Common myeloid progenitor, CD34-positive (primary cell): Measurements from ENCODE around the gene INPP5K.
"Not testable (repeated sequence)": the region's sequence is repeated elsewhere in the genome, so short reads cannot be mapped to it uniquely, and the experiment has no call there.

Experiments used
- CTCF ChIA-PET: fragments of 350-600 bp; sonication (Branson Sonifier 250); formaldehyde crosslinking; loops from one replicate; lab custom pipeline; 2021; ENCODE audit warnings: antibody characterized with exemption; lab: Charles Lee
- POLR2A ChIA-PET: fragments of 350-600 bp; sonication (Branson Sonifier 250); formaldehyde crosslinking; loops from one replicate; lab custom pipeline; 2021; ENCODE audit warnings: antibody characterized with exemption; lab: Charles Lee
- DNase-seq, 3 donors: peaks; one replicate each; pipeline versions ENCODE4 v3.0.0 to v3.0.0-alpha.2; 2013
- H3K27ac ChIP-seq, 2 experiments: 1 replicate in 1 of 2; 2 replicates in 1 of 2; pipeline ENCODE4 v1.7.0; 2013; ENCODE audit warnings: inconsistent platforms in 2 of 2, low read length in 2 of 2, mild to moderate bottlenecking in 2 of 2, low read depth in 1 of 2, moderate library complexity in 1 of 2; ENCODE audit not compliant: severe bottlenecking in 2 of 2, insufficient read depth in 1 of 2, poor library complexity in 1 of 2
- H3K27me3 ChIP-seq, 5 experiments: replicated peaks in 2 of 5; 1 replicate in 3 of 5; 2 replicates in 2 of 5; pipeline versions ENCODE4 v1.6.1 to v1.7.0; 2013; ENCODE audit warnings: low read length in 4 of 5, mild to moderate bottlenecking in 2 of 5, moderate library complexity in 2 of 5, inconsistent platforms in 1 of 5; ENCODE audit not compliant: insufficient read depth in 5 of 5, control insufficient read depth in 4 of 5
- H3K36me3 ChIP-seq, 4 experiments: 1 replicate in 2 of 4; 2 replicates in 2 of 4; pipeline versions ENCODE4 v1.6.1 to v1.7.0; 2013; ENCODE audit warnings: low read length in 3 of 4, control low read depth in 1 of 4, mild to moderate bottlenecking in 1 of 4; ENCODE audit not compliant: control insufficient read depth in 4 of 4, insufficient read depth in 4 of 4
- H3K4me1 ChIP-seq, 4 experiments: 1 replicate in 3 of 4; 2 replicates in 1 of 4; pipeline versions ENCODE4 v1.6.1 to v1.7.1; 2013; ENCODE audit warnings: low read length in 3 of 4, mild to moderate bottlenecking in 3 of 4, control low read depth in 1 of 4, inconsistent platforms in 1 of 4, moderate library complexity in 1 of 4; ENCODE audit not compliant: control insufficient read depth in 4 of 4, insufficient read depth in 4 of 4; ENCODE audit errors: control extremely low read depth in 1 of 4
- H3K4me3 ChIP-seq, 7 experiments: 1 replicate in 4 of 7; 2 replicates in 3 of 7; pipeline versions ENCODE4 v1.5.1 to v1.7.0; 2013; ENCODE audit warnings: mild to moderate bottlenecking in 7 of 7, low read length in 6 of 7, moderate library complexity in 6 of 7, inconsistent platforms in 2 of 7, low read depth in 2 of 7, control low read depth in 1 of 7; ENCODE audit not compliant: insufficient read depth in 4 of 7, control insufficient read depth in 1 of 7; ENCODE audit errors: extremely low read depth in 1 of 7
- H3K9me3 ChIP-seq, 5 experiments: 1 replicate in 4 of 5; 2 replicates in 1 of 5; pipeline versions ENCODE4 v1.6.1 to v1.7.1; 2013; ENCODE audit warnings: low read length in 4 of 5, mild to moderate bottlenecking in 2 of 5, inconsistent platforms in 1 of 5, low read depth in 1 of 5, moderate library complexity in 1 of 5; ENCODE audit not compliant: control insufficient read depth in 4 of 5, insufficient read depth in 2 of 5; ENCODE audit errors: control extremely low read depth in 1 of 5
- WGBS: methylation state at CpG from one replicate; pipeline ENCODE4 v1.1.5; 2013; ENCODE audit not compliant: insufficient coverage; 5-methylcytosine and 5-hydroxymethylcytosine counted together

The INPP5K gene

DNA sequence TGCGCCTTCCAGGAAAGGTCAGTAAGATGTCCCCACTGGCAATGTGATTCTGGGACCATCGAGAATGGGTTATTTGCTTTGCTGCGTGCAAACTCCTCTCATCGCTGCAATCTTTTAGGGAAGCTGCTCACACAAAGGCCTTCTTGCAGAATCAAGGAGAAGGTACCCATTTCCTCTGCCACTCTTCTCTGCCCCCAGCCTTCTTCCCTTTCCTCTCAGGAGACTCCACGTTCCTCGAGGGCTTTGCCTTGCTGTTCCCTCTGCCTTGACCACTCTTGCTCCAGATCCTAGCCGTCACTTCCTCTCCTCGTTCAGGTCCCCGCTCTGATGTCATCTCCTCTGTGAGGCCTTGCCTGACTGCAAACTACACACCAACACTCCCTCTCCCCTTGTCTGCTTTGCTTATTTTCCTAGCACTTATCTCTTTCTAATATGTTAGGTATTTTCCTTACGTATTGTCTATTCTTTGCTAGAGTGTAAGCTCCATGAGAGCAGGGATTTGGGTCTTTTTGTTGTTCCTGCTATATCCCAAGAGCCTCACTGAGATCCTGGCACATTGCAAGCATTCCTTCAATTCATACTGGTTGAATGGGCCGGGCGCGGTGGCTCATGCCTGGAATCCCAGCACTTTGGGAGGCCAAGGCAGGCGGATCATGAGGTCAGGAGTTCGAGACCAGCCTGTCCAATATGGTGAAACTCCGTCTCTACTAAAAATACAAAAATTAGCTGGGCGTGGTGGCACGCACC is 55.0 kb downstream of the INPP5K start:
- ChIA-PET CTCF (interaction anchor here (1.2 to 1.4 kb wide), 2 partner anchors 11 to 13 kb away, joined by 3 read pairs; no protein-coding TSS in a partner anchor), POLR2A (no interaction called here)
- DNase-seq = peak in 1 of 3 donors; percentile 15
- Histone ChIP-seq H3K4me1 (peaks cover 4 to 22% (median 18%) of the 10 kb centered on the region in 4 experiments), H3K27me3 (peaks cover 2 to 72% (median 27%) of the 10 kb centered on the region in 5 experiments), H3K27ac (no peak overlapping the region), H3K9me3 (no peaks in the 10 kb centered on the region), H3K36me3 (no peaks in the 10 kb centered on the region), H3K4me3 (no peak overlapping the region)
- 70% methylated on average over 11 of the region's 18 CpGs for WGBS

DNA sequence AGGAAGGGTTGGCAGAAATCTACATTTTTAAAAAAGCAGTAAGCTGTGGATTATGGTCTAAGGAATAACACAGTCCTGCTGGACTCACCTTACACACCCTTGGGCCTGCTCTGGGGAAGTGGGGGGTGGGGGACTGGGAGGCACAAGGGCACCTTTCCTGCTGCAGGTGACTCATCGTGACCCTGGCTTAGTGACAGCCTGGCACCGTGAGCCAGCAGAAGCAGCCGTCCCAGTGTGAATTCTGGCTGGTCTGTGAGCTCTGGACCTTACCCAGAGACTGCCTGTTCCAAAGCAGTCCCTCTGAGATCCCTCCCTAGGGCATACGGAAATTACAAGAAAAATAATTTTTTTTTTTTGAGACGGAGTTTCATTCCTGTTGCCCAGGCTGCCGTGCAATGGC is 56.2 kb downstream of the INPP5K start:
- 90% methylated on average over 2 of the region's 6 CpGs for WGBS
- Histone ChIP-seq H3K4me3 (no peak overlapping the region), H3K4me1 (peaks cover 4 to 24% (median 20%) of the 10 kb centered on the region in 4 experiments), H3K9me3 (no peaks in the 10 kb centered on the region), H3K27ac (no peak overlapping the region), H3K27me3 (peaks cover 2 to 68% (median 26%) of the 10 kb centered on the region in 5 experiments), H3K36me3 (no peaks in the 10 kb centered on the region)
- ChIA-PET CTCF (interaction anchor here (0.7 kb wide), 1 partner anchor 29 kb away, joined by 3 read pairs; no protein-coding TSS in a partner anchor), POLR2A (no interaction called here)
- DNase-seq = peak in 2 of 3 donors; percentile 32 to 50

DNA sequence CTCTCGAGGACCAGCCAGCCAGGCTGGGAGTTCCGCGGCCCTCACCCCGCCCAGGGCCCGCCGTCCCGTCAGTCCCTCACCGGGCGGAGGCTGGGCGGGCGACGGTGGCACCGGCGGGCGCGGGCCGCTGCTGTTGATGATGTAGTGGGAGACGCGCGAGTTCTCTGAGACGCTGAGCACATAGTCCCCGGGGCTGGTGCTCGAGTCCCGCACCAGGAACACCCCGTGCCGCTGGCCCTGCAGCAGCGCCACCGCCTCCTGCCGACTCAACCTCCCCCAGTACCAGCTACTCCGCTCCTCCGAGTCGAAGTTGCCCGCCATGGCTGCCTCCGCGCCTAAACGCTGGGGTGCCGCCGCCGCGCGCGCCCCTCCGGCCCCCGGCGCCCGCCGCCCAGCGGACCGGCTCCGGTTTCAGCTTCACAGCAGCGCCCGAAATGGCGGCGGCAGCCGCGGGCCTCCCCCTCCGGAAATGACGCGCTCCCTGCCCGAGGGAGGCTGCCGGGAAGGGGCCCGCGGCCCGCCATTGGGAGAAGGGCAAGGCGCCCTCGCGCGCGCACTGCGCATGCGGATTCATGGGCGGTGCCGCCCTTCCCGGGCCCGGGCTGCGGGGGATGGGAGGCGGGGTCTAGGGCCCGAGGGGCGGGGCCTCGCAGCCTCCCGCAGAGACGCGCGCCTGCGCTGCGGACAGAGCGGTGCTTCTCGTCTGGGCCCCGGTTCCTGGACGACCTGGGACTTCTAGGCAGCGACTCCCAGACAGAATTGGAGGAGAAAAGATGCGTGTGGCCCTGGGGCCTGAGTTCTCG is 60.4 kb downstream of the INPP5K start, which contains the start of gene CRK:
Gene CRK (minus strand): TSS at position 436 of the 803 bp plus-strand sequence. CDS start 115 bp downstream, at position 321.
- Histone ChIP-seq H3K9me3 (no peaks in the 10 kb centered on the region), H3K36me3 (peaks cover 0 to 15% (median 5%) of the 10 kb centered on the region in 4 experiments), H3K4me3 (peak within 1 kb of the TSS; percentile 85 to 97 (median 92)), H3K4me1 (peaks cover 7 to 19% (median 18%) of the 10 kb centered on the region in 4 experiments), H3K27me3 (peaks cover 2 to 37% (median 15%) of the 10 kb centered on the region in 5 experiments), H3K27ac (peak within 1 kb of the TSS; percentile 91 to 95)
- peak; percentile 94 to 97 (median 96) for DNase-seq
- ChIA-PET POLR2A (interaction anchor here (0.8 to 1.3 kb wide), 5 partner anchors 32 to 80 kb away, joined by 3 to 4 read pairs (median 4); partner anchors contain the start of genes MYO1C and YWHAE), CTCF (interaction anchor here (1.0 kb wide), 2 partner anchors 9 to 14 kb away, joined by 3 to 4 read pairs; no protein-coding TSS in a partner anchor)
- WGBS = 0% methylated on average over 76 of the region's 93 CpGs

DNA sequence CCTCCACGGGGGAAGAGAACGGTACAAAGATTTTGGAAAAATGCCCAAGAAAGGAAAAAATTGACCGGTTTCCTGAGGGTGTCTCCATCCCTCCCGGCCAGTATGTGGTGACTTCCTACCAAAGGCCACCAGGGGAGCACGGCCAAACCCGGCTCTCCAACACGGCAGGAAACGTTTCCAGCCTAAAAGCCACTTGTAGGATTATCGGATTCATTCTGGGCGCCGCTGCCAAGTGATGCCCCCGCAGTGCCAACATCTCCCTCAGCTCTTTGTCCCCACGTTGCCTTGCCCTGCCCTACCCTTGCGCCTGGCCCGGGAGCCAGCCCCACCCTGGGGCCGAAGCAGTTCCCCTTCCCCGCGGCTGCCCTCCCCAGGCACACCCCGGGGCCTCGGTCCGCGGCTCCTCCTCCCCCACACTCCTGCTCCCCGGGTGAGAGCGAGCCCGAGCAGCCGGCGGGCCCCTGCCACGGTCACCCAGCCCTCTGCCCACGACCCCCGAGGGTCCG is 61.1 kb downstream of the INPP5K start:
- POLR2A ChIA-PET = interaction anchor here (0.8 to 1.0 kb wide), 2 partner anchors 32 to 55 kb away, joined by 4 read pairs; partner anchors contain the start of gene YWHAE
- DNase-seq = peak; percentile 58 to 76 (median 69)
- 0% methylated on average over 16 of the region's 31 CpGs for WGBS

DNA sequence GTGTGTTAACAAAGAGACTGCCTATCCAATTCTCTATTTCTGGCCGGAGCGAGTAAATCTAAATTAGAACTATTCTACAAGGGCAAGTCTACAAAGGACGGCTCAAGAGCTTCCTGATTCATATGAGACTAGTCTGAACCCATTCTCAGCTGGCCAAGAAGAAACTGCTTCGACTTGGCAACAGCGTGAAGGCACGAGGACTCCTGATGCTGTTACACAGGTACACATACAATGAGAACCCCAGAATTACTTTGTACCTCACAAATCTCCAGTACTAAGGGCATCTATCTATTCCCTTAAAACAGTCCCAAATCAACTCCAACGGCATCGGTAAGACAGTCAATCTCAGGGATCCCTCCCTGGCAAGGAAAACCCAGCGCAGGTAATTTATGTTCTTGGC is 61.9 kb downstream of the INPP5K start:
- peaks cover 0 to 23% (median 6%) of the 10 kb centered on the region in 5 experiments for H3K27me3 ChIP-seq
- peaks cover 7 to 18% (median 17%) of the 10 kb centered on the region in 4 experiments for H3K4me1 ChIP-seq
- DNase-seq = no peak
- peak overlapping the region in 6 of 7 experiments; percentile 85 to 97 (median 92) for H3K4me3 ChIP-seq
- ChIA-PET POLR2A (interaction anchor here (1.2 to 1.4 kb wide), 2 partner anchors 13 to 62 kb away, joined by 3 to 4 read pairs; partner anchors contain the start of gene INPP5K), CTCF (interaction anchor here (0.8 to 1.4 kb wide), 2 partner anchors 13 to 61 kb away, joined by 3 read pairs; no protein-coding TSS in a partner anchor)
- H3K9me3 ChIP-seq = no peaks in the 10 kb centered on the region
- H3K27ac ChIP-seq = peak overlapping the region in 1 of 2 experiments; percentile 95
- 89% methylated on average over 9 of the region's 9 CpGs for WGBS
- peaks cover under 1 to 15% (median 5%) of the 10 kb centered on the region in 4 experiments for H3K36me3 ChIP-seq

More for the DNA sequence above, 61.1 kb downstream of the INPP5K start:
- H3K27ac ChIP-seq = peak overlapping the region; percentile 91 to 95
- peaks cover 7 to 19% (median 18%) of the 10 kb centered on the region in 4 experiments for H3K4me1 ChIP-seq
- peak overlapping the region; percentile 85 to 97 (median 92) for H3K4me3 ChIP-seq
- H3K36me3 ChIP-seq = peaks cover 0 to 15% (median 5%) of the 10 kb centered on the region in 4 experiments
- peaks cover 2 to 31% (median 13%) of the 10 kb centered on the region in 5 experiments for H3K27me3 ChIP-seq
- H3K9me3 ChIP-seq = no peaks in the 10 kb centered on the region
- CTCF ChIA-PET = interaction anchor here (1.0 kb wide), 1 partner anchor 9 kb away, joined by 3 read pairs; no protein-coding TSS in a partner anchor

DNA sequence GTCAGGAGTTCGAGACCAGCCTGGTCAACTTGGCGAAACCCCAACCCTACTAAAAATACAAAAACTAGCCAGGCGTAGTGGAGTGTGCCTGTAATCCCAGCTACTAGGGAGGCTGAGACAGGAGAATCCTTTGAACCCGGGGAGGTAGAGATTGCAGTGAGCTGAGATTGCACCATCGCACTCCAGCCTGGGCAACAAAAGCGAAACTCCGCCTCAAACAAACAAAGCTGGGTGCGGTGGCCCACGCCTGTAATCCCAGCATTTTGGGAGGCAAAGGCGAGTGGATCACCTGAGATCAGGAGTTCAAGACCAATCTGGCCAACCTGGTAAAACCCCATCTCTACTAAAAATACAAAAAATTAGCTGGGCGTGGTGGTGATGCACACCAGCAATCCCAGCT is 62.7 kb downstream of the INPP5K start:
- not testable (repeated sequence) for H3K4me3 ChIP-seq, DNase-seq, H3K27ac ChIP-seq, H3K9me3 ChIP-seq
- POLR2A ChIA-PET = interaction anchor here (1.2 to 1.4 kb wide), 2 partner anchors 12 to 62 kb away, joined by 3 to 4 read pairs; partner anchors contain the start of gene INPP5K
- peaks cover 4 to 15% (median 5%) of the 10 kb centered on the region in 4 experiments for H3K36me3 ChIP-seq
- 94% methylated on average over 8 of the region's 11 CpGs for WGBS
- CTCF ChIA-PET = interaction anchor here (0.8 to 1.6 kb wide), 4 partner anchors 10 to 62 kb away, joined by 3 to 4 read pairs (median 3); no protein-coding TSS in a partner anchor
- peaks cover 0 to 15% (median 6%) of the 10 kb centered on the region in 5 experiments for H3K27me3 ChIP-seq
- H3K4me1 ChIP-seq = peaks cover 7 to 18% (median 17%) of the 10 kb centered on the region in 4 experiments
